GM12872 (cell line): ENCODE data around the gene XRN2.

Experiments used
- TF ChIP-seq, protein P1 (sequence below): IDR thresholded peaks from 3 replicates; pipeline ENCODE4 v1.5.1; 2011; ENCODE audit warnings: low read depth, mild to moderate bottlenecking, low read length, moderate library complexity; ENCODE audit not compliant: insufficient read depth

Gene XRN2

DNA sequence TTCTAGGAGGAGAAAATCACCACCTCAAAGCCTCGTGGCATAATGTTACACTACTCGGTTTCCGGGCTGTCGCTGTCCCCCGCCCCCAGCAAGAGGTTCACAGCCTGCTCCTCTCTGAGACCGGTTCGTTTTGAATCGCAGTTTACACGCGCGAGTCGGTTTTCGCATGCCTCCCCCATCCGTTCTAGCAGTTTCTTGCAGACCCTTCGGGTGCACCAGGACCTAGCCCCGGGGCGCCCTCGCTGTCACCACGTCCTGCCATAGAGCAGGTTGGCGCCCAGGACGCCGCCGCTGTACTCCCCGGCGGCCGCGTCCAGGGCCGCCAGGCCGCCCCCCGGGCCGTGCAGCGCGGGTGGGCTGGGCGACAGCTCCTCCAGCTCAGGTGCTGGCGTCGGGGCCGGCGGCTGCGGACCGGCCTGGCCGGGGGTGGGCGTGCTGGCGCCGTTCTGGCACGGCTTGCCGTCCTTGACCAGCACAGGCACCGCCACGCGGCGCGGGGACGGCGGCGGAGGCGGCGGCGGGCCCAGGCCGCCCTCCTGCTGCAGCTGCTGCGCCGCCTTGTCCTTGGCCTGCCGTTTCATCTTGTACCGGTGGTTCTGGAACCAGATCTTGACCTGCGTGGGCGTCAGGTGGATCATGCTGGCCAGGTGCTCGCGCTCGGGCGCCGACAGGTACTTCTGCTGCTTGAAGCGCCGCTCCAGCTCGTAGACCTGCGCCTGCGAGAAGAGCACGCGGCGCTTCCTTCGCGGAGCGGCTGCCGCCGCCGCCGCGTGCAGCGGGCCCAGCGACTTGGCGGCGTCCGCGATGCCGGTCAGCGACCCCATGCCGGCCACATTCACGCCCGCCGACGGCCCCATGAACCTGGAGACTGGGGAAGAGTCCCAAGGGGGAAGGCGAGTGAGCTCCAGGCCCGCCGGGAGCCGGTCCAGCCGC is 92.8 kb downstream of the XRN2 start:
- TF ChIP-seq, protein P1, sequence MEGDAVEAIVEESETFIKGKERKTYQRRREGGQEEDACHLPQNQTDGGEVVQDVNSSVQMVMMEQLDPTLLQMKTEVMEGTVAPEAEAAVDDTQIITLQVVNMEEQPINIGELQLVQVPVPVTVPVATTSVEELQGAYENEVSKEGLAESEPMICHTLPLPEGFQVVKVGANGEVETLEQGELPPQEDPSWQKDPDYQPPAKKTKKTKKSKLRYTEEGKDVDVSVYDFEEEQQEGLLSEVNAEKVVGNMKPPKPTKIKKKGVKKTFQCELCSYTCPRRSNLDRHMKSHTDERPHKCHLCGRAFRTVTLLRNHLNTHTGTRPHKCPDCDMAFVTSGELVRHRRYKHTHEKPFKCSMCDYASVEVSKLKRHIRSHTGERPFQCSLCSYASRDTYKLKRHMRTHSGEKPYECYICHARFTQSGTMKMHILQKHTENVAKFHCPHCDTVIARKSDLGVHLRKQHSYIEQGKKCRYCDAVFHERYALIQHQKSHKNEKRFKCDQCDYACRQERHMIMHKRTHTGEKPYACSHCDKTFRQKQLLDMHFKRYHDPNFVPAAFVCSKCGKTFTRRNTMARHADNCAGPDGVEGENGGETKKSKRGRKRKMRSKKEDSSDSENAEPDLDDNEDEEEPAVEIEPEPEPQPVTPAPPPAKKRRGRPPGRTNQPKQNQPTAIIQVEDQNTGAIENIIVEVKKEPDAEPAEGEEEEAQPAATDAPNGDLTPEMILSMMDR, result no peak

DNA sequence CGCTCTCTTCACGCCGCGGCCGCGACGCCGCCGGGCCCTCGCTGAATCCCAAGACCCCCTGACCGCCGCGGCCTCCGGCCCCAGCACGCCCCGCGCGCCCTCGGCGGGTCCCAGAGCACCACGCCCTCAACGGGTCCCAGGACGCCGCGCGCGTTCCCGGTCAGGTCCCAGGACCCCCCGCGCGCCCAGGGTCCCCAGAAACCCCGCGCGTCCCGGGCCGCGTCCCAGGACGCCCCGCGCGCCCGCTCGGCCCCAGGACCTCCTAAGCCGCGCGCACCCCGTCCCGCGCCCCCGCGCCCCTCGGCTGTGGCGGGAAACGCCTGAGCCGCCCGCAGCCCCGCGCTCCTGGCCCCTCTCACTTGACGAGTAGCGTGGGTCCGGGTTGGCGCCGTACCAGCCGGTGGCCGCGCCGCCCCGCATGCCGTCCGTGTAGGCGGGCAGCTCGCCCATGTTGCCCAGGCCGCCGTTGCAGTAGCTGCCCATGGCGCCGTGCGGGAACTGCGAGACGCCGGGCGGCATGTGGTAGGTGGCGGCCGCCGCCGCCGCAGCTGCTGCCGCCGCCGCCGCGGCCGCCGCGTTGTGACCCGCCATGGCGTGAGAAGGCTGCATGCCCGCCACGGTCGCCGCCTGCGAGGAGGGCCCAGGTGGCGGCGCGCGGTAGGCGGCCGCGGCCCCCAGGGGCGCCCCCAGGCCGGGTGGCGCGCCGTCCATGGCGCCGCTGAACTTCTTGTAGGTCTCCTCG is 93.6 kb downstream of the XRN2 start:
- TF ChIP-seq, protein P1, result no peak

GRCh38 chr20:21397341-21398108 is 94.4 kb downstream of the XRN2 start, which contains the start of gene NKX2-4:
Gene NKX2-4 (minus strand): TSS chr20:21397526. CDS start chr20:21397399, 127 bp downstream.
- TF ChIP-seq, protein P1, result no peak

- TF ChIP-seq, protein P1, result no peak
Measured at GRCh38 chr20:21398109-21399004, 95.2 kb downstream of the XRN2 start.

DNA sequence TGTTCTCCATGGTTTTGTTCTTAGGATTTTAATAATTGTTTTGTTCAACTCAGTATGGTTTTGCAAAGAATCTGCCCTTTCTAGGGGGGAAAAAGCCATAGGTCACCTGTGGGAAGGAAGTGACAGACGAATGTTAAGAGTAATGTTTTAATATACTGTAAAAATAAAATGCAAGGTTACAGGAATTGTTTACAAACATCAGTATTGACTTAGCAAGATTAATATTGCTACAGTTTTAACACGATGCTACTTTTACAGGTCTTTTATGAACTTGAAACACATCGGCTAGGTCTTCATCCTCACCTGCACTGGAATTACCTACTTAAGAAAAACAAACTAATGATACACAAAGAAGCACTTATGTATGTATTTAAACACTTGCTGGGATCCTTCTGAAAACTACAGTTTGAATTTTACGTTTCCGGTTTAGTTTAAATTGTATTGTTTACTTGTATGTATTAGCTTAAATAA is 95.9 kb downstream of the XRN2 start:
- TF ChIP-seq, protein P1, result no peak

DNA sequence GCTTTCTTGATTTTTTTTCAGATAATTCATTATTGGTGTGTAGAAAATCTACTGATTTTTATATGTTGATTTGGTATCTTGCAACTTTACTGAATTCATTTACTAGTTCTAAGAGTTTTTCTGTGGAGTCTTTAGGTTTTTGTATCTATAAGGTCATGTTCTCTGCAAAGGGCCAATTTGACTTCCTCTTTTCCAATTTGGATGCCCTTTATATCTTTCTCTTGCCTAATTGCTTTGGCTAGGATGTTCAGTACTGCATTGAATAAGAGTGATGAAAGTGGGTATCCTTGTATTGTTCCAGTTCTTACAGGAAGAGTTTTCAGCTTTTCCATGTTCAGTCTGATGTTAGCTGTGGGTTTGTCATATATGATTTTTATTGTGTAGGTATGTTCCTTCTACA is 108.6 kb downstream of the XRN2 start:
- TF ChIP-seq, protein P1, result no peak
